HG02571 (cell line): ENCODE data around the gene PAF1.
A peak's percentile ranks its signal among the peaks of the same experiment; 100 is the strongest.

Experiments used
- ATAC-seq: cut with Tn5 transposase; IDR thresholded peaks from one replicate; pipeline ENCODE4 v1.9.1; 2021; ENCODE audit warnings: mild to moderate bottlenecking, moderate library complexity; ENCODE audit not compliant: unreplicated experiment

Gene PAF1

DNA sequence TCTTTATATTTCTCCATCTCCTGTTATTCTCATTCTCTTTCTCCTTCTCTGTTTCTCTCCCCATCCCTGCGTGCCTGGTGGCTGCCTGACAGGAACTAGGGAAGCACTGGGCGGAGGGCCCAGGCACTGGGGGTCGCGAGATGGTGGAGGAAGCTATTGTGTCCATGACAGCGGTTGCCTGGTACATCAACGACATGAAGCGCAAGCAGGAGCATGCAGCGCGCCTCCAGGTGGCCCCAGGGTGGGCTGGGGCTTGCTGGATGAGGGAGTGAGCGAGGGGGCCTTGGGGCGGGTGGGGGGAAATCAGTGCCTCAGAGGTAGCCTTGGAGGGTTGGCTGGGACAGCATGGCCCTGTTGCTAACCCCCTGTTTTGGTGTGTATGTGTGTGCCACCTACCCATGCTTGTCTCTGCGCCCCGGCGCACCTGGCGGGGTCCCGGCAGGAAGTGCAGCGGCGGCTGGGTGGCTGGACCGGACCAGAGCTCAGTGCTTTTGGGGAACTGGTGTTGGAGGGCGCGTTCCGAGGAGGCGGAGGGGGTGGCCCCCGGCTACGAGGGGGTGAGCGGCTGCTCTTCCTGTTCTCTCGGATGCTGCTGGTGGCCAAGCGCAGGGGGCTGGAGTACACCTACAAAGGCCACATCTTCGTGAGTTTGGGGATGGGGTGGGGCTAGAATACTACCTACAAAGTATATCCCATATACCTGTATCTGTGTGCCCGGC, 26.7 kb upstream of the PAF1 start:
- ATAC-seq = no peak

DNA sequence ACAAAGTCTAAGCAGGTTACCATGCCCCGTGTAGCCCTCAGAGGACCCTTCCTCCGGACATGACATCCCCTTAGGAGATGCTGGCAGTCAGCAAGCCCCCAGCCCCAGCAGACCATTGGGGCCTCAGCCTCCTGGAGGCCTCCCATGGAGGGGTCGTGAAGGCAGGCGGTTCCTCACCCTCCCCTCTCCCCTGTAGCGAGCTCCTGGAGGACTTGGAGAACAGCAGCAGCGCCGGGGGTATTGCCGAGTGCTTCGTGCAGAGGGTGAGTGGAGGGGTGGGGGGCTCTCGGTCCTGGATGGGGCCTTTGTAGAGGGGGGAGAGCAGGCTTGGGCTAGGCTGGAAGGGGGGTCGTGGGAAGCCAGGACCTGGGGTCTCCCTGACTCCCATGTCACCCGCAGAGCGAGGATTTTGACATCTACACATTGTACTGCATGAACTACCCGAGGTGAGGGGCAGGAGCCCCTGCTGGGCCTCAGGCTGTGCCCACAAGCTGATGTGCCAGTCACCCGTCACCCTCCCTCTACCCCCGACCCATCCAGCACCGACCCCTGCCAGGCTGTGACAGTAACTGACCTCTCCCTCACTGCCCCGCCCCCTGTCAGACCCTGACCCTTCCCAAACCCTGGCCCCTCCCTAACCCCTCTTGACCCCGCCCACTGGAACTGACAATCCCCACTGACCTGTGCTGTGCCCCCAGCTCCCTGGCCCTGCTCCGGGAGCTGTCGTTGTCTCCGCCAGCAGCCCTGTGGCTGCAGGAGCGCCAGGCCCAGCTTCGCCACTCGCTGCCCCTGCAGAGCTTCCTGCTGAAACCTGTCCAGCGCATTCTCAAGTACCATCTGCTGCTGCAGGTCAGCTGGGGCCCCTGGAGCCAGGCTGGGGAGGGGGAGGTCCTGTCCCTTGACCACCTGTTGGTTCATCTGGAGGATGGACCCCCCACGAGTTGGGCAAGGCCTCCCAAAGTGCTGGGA, 25.5 kb upstream of the PAF1 start:
- ATAC-seq = no peak

DNA sequence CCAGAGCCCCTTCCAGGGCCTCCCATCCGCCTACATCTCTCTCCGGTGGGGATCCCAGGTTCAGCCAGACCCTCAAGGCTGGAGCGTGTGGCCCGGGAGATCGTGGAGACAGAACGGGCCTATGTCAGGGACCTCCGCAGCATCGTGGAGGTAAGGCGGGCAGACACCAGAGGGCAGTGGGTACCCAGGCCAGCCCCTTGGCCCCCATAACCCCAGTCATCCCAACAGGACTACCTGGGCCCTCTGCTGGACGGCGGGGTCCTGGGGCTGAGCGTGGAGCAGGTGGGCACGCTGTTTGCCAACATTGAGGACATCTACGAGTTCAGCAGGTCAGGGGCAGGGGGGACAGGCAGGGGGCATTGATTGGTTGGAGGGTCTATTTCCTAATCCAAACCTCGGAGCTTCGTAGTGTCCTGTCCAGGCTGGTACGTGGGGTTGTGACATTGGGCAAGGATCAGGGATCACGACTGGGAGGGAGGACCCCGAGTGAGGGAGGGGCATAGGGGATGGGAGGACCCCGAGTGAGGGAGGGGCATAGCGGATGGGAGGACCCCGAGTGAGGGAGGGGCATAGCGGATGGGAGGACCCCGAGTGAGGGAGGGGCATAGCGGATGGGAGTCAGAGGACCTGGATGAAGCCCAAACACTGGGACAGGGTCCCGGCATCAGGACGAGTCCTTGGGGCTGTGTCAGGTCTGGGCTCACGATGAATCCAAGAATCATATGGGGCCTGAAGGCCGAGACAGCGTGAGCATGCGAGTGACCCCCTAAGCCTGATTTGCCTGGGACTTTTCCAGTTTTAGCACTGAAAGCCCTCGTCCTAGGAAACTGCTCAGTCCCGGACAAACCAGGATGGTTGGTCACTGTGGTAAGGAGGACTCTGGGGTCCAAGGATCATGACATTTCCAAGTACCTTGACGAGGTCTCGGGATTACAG, 24.5 kb upstream of the PAF1 start:
- ATAC-seq = no peak

DNA sequence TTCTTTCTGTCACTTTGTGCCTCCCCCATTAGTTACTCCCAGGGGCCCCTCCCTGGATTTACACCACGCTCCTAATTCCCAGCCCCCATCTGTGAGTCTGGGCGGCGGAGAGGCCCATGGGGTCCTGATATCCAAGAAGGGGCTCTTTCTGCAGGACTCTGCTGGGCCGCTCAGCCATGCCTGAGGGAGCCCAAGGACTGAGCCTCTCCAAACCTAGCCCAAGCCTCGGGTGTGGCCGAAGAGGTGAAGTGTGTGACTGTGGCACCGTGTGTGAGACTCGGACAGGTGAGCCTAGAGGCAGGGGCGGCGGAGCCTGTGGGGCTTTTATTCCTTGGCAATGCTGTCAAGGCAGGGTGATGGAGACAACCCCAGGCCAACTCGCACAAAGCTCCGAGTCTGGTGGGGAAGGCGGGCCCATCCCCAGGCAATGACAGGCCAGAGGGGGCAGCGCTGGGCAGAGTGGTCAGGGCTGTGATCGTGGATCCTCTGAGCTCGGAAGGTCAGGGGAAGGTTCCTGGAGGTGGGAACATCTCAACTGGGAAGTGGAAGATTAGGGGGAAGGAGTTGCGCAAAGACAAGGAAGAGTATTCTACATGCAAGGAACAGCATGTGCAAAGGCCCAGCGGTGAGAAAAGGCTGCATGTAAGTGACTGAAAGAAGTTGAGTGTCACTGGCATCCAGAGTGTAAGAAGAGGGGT, 23.2 kb upstream of the PAF1 start:
- no peak for ATAC-seq

DNA sequence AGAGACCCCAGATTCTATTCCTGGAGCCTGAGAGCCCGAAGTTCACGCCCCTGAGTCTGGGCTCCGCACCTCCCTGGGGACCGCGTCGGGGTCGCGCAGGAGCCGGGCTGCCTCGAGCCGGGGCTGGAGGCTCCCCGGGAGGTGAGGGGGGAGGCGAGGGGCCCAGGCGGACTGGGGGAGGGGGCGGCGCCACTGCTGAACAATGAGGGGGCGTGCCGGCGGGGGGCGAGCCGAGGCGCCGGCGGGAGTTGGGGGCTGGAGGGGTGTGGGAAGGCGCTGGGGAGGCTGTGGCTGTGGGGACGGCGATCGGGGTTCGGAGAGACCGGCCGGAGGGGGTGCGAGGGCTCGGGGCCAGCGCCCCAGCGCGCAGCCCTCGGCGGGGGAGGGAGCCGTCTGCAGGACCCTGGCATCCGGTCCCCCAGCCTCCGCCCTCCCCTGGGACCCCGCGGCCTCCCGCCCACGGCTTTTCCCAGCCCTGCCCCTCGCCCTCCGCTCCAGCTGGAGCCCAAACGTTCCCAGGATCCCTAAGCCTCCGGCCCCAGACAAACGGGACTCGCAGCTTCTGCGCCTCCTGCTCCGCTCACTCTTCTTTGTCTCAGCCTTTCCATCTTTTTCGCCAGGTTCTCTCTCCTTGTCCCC, 22.5 kb upstream of the PAF1 start:
- ATAC-seq = no peak

DNA sequence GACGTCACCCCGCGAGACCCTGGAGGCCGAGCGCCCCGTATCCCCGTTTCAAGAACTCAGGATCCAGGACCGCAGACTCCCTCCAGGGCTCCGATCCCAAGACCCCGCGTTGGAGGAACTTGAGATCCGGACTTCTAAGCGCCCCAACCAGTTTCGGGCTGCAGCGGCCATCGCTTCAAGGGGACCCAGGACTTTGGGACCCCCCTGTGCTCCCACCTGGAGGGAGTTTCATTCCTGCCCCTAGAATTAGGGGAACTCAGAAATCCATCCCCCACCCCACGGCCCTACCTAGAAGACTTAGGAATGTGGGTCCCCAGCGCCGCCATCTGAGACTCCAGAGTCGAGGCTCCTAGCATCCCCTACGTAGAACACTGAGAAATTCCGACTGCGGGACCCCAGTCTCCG, 22.0 kb upstream of the PAF1 start:
- ATAC-seq = no peak

DNA sequence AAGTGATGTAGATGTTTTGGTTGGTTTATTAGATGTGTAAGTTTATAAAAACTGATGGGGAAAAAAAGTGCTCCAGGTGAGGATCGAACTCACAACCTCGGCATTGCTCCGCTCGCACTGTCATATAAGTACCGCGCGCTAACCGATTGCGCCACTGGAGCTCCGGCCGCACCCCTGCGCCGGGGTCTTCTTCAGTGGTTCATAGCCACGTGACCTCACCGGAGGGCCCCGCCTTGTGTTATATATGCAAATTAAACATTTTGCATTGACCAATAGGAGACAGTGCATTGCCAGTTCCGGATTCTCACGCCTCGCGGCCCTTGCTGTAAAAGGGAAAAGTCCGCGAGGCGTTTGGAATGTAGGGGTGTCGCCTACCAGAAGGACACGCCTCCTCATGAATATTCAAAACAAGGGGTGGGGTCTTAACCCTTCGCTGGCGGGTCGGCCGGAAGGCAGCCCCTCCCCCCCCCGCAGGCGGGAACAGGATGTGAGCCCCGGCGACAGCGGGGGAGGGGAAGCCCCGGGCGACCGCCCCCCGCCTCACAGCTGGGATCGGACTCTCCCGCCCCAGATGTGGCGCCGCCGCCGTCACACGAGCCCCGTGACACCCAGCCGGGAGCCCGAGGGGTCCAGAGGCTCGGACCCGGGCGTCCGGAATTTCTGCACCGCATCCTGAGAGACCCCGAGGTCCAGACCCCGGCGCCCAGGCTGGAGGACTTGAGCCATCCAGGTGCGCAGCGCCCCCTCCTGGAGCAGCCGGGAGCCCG, 21.4 kb upstream of the PAF1 start, which contains the start of gene PLEKHG2:
PLEKHG2 (plus strand) TSS at position 570 of the 767 bp plus-strand sequence. CDS start 1,418 bp downstream, outside the sequence.
- ATAC-seq = peak; percentile 55

DNA sequence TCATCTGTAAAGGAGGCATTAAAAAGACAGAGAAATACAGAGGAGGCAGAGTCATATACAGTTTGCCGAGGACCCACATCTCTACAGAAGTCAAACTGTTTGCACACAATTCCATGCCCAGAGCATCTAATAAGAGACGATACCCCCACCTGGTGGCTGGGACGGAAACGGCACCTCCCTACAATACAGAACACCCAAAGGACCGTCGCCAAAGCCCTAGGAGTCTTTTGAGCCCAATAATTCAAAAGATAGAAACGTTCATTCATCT, 20.9 kb upstream of the PAF1 start:
- peak; percentile 10 for ATAC-seq

DNA sequence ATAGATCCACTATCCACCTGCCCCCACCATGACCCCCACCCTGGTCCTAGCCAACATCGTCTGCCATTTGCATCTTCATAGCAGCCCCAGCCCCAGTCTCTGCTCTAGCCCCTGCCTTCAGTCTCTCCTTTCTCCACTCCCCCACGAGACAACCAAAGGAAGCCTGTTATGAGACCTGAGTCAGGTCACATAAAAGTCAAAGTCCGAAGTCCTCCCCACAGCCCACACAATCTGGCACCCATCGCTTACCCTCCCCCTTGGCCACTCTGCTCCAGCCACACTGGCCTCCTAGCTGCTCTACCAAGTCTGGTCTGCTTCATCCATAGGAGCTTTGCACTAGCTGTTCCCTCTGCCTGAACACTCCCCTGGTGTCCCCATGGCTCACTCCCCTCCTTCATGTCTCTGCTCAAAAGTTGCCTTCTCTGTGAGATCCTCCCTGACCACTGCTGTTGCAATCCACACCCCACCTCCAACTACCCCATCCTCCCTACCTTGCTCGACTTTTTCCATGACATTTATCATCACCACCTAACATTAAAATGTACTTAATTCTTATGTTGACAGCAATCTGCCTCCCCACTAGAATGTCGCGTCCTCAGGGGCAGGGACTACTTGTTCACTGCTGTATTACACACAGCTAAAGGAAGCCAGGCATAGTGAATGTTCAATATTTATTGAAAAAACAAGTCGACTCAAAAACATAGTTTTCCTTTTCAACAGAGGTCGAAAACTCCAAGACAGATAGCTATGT, 20.4 kb upstream of the PAF1 start:
- ATAC-seq = no peak

DNA sequence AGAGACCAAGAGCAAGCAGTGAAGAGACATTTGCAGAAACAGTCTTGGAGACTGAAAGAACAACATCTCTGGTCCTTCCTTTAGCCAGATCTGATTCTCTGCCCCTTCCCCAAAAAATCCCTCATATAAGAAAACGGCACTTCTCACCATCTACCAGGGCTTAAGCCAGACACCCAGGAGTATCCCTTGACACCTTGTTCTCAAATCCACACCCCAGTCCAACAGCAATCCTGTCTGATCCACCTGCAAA, 19.9 kb upstream of the PAF1 start:
- no peak for ATAC-seq

DNA sequence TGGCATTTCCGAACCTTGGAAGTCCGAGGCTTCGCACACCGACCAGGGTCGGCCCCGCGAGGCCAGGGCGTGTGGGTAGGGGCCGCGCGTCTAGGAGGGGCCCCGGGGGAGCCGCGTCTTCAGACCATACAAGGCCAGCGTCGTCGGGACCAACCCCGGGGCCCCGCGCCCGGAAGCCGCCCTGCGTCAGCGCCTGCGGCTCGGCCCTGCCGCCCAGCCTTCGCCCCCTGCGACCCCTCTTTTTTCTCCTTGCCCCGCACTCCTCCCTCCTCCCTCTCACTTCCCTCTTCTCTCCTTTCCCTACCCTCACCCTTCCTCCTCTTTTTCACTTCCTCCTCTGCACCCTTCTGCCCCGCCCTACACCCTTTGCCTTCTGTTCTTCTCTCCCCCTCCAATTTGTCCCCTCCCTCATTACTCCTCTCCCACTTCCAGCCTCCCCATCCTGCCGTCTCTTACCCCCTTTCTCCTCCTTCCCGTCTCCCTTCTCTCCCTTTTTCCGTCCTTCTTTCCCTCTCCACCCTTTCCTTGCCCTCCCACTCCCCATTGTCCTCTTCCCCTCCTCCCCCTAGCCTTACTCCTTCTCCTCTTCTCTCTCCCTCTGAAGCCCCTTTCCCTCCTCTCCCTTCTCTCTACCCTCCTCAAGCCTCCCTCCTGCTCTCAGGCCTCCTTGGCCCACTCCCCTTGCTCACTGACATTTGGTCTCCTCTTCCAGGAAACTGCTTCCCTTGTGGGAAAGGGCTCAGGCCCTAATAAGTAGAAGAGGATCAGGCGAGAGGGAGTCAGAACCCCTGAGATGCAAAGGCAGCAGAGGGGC, 19.3 kb upstream of the PAF1 start:
- ATAC-seq = no peak

DNA sequence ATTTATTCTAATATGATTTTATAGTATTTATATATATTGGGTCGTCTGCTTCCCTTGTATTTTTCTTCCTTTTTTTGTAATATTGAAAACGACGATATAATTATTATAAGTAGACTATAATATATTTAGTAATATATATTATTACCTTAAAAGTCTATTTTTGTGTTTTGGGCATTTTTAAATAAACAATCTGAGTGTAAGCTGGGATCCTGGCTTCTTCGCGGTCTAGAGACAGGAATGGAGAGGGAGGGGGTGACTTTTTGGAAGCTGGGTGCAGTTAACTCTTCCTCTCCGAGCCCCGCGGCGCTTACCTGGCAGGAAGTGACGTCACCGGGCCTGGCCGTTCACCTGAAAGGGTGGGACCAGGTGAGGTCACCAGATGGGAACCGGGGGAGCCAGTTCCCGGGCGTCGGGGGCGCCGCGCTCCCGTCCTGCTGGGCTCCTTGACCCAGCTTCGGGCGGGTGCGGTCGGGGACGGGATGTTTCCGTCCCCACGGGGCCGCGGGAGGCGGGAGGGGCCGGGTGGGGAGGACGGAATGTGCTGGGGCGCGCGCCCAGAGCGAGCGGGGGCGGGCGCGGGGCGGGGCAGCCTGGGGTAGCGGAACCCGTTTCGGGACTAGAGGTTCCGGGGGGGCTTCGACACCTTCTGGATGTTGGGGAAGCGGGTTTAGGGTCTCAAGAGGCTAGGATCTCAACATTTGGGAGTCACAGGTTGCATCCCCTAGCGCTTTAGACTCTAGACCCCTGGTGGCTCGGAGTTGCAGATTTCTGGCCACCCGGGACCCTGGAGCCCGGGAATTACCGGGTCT, 18.5 kb upstream of the PAF1 start:
- ATAC-seq = no peak

DNA sequence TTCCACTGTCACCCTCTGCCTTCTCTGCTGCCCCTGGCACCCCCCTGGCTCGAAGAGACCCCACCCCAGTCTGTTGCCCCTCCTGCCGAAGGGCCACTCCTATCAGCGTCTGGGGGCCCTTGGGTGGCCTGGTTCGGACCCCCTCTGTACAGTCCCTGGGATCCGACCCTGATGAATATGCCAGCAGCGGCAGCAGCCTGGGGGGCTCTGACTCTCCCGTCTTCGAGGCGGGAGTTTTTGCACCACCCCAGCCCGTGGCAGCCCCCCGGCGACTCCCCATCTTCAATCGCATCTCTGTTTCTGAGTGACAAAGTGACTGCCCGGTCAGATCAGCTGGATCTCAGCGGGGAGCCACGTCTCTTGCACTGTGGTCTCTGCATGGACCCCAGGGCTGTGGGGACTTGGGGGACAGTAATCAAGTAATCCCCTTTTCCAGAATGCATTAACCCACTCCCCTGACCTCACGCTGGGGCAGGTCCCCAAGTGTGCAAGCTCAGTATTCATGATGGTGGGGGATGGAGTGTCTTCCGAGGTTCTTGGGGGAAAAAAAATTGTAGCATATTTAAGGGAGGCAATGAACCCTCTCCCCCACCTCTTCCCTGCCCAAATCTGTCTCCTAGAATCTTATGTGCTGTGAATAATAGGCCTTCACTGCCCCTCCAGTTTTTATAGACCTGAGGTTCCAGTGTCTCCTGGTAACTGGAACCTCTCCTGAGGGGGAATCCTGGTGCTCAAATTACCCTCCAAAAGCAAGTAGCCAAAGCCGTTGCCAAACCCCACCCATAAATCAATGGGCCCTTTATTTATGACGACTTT, 17.7 kb upstream of the PAF1 start:
- ATAC-seq = no peak

DNA sequence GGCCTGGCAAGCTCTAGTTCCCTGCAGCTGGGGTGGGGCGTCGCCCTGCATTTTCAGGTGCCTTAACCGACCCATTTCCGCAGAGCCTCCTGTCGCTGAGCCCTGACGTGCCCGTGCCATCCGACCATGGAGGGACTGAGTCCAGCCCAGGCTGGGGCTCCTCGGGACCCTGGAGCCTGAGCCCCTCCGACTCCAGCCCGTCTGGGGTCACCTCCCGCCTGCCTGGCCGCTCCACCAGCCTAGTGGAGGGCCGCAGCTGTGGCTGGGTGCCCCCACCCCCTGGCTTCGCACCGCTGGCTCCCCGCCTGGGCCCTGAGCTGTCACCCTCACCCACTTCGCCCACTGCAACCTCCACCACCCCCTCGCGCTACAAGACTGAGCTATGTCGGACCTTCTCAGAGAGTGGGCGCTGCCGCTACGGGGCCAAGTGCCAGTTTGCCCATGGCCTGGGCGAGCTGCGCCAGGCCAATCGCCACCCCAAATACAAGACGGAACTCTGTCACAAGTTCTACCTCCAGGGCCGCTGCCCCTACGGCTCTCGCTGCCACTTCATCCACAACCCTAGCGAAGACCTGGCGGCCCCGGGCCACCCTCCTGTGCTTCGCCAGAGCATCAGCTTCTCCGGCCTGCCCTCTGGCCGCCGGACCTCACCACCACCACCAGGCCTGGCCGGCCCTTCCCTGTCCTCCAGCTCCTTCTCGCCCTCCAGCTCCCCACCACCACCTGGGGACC, 16.9 kb upstream of the PAF1 start:
- no peak for ATAC-seq

DNA sequence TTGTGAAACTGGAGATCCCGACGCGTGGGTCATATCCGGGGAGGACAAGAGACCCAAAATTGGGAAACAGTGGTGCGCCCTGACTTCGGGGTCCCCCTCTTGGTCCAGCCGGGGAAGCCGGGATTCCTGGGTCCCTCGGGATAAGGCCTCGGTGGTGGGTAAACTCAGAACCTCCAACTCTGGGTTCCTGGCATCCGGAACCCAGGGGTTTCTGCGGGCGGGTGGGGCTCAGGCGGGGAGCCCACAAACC, 16.4 kb upstream of the PAF1 start:
- ATAC-seq = no peak
